ENCODE measurements around the gene LYPD5. TPM values are rescaled to one million over a fixed set of nuclear protein-coding genes. Genes with fewer than 3 reads are reported as not detected.

Gene LYPD5
- total RNA-seq, 4 donors from 2014 or later: 48.5 to 114 (median 98.5) TPM

DNA sequence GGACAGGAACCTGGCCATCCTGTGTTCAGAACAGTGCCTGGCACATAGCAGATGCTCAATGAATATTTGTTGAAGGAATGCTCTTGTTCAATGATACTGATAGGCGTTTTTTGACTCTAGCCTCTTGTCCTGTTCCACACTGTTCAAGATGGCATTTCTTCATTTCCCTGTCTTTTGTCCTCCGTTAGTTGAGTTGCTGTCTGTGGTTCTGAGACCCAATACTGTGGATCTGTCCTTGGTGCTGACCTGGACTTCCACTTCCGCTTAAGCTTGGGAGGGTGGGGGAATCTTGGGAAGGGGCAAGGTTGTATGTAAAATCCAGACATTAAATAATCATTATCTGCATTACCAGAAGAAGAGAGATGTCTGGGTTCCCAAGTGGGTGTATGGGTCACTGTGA lies 13.2 kb downstream of the LYPD5 start:
- TF ChIP-seq, protein P1, sequence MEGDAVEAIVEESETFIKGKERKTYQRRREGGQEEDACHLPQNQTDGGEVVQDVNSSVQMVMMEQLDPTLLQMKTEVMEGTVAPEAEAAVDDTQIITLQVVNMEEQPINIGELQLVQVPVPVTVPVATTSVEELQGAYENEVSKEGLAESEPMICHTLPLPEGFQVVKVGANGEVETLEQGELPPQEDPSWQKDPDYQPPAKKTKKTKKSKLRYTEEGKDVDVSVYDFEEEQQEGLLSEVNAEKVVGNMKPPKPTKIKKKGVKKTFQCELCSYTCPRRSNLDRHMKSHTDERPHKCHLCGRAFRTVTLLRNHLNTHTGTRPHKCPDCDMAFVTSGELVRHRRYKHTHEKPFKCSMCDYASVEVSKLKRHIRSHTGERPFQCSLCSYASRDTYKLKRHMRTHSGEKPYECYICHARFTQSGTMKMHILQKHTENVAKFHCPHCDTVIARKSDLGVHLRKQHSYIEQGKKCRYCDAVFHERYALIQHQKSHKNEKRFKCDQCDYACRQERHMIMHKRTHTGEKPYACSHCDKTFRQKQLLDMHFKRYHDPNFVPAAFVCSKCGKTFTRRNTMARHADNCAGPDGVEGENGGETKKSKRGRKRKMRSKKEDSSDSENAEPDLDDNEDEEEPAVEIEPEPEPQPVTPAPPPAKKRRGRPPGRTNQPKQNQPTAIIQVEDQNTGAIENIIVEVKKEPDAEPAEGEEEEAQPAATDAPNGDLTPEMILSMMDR (IDR thresholded peaks at IDR 0.05): no peak
- TF ChIP-seq EP300 (IDR thresholded peaks at IDR 0.05) (no peak), POLR2A (IDR thresholded peaks at IDR 0.05) (no peak), POLR2AphosphoS5 (IDR thresholded peaks at IDR 0.05) (no peak)
- Histone ChIP-seq H3K36me3 (no peaks in the 10 kb centered on the region), H3K9me3 (no peaks in the 10 kb centered on the region), H3K4me3 (no peak overlapping the region), H3K27ac (no peak overlapping the region), H3K4me1 (peaks cover 26% of the 10 kb centered on the region), H3K27me3 (no peaks in the 10 kb centered on the region)
- 8% methylated on average over 3 of the region's 3 CpGs for WGBS
- DNase-seq (ENCODE audit: low spot score in 2 of 2): no peak

DNA sequence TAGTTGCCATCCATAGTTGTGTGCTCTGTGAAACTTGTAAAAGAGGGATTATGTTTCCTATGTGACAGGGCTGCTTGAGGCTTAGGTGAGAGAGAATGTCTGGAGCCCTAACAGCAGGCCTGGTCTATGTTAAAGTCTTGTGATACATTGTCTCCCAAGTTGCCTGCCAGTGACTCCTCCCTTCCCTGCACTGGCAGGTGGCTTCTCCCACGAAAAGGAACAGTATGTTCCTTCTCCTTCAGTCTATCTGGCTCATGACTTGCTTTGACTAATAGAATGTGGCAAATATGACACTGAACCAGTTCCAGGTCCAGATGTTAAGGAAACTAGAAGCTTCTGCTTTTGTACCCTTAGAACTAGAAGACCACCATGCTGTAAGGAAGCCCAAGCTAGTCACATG lies 15.6 kb downstream of the LYPD5 start:
- DNase-seq (ENCODE audit: low spot score in 2 of 2): no peak
- H3K4me1 ChIP-seq: peaks cover 49% of the 10 kb centered on the region
- H3K4me3 ChIP-seq: no peak overlapping the region
- WGBS: 42% methylated on average over 1 of the region's 1 CpG
- TF ChIP-seq, protein P1 (IDR thresholded peaks at IDR 0.05): no peak
- no peak for TF ChIP-seq POLR2AphosphoS5 (IDR thresholded peaks at IDR 0.05)
- no peak for TF ChIP-seq POLR2A (IDR thresholded peaks at IDR 0.05)
- no peak for TF ChIP-seq EP300 (IDR thresholded peaks at IDR 0.05)
- H3K36me3 ChIP-seq: no peaks in the 10 kb centered on the region
- H3K9me3 ChIP-seq: no peaks in the 10 kb centered on the region
- H3K27me3 ChIP-seq: no peaks in the 10 kb centered on the region
- H3K27ac ChIP-seq: peak overlapping the region; percentile 57

DNA sequence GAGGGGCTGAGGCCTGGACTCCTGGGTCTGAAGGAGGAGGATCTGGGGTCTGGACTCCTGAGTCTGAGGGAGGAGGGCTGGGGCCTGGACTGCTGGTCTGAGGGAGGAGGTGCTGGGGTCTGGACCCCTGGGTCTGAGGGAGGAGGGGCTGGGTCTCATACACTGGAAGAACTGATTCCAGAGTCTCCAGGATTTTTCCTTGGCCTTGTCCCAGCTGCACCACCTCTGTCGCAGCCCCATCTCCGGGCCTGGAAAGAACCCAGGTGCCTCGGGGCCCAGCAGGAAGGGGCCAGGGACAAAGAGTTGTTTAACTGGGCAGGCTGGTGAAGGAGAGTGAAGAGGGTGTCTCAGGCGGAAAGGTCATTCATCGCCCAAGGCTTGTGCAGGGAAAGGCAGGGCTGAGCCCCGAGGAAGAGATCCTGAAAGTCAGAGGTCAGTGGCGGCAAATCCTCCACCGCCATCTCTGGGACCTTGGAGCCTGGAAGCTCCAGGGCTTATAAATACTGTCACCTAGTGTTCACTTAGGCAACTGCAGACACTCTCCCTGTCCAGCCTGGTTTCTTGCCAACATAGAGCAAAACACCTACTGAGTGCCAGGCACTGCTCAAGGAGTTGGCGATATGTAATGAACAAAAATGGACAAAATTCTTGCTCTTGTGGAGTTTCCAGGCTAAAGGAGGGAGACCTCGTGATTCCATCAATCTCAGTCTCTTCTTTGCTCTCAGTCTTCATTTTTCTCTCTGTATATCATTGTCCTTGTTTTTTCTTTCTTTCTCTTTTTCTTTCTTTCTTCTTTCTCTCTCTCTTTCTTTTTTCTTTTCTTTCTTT lies 17.1 kb downstream of the LYPD5 start:
- 15% methylated on average over 10 of the region's 10 CpGs for WGBS
- H3K27ac ChIP-seq: peak overlapping the region; percentile 55
- H3K4me1 ChIP-seq: peaks cover 61% of the 10 kb centered on the region
- H3K36me3 ChIP-seq: no peaks in the 10 kb centered on the region
- TF ChIP-seq EP300 (IDR thresholded peaks at IDR 0.05): no peak
- TF ChIP-seq POLR2AphosphoS5 (IDR thresholded peaks at IDR 0.05): no peak
- TF ChIP-seq POLR2A (IDR thresholded peaks at IDR 0.05): no peak
- TF ChIP-seq, protein P1 (IDR thresholded peaks at IDR 0.05): peak; percentile 90 to 97
- no peak for DNase-seq (ENCODE audit: low spot score in 2 of 2)
- no peaks in the 10 kb centered on the region for H3K9me3 ChIP-seq
- no peaks in the 10 kb centered on the region for H3K27me3 ChIP-seq
- peak overlapping the region; percentile 2 for H3K4me3 ChIP-seq

DNA sequence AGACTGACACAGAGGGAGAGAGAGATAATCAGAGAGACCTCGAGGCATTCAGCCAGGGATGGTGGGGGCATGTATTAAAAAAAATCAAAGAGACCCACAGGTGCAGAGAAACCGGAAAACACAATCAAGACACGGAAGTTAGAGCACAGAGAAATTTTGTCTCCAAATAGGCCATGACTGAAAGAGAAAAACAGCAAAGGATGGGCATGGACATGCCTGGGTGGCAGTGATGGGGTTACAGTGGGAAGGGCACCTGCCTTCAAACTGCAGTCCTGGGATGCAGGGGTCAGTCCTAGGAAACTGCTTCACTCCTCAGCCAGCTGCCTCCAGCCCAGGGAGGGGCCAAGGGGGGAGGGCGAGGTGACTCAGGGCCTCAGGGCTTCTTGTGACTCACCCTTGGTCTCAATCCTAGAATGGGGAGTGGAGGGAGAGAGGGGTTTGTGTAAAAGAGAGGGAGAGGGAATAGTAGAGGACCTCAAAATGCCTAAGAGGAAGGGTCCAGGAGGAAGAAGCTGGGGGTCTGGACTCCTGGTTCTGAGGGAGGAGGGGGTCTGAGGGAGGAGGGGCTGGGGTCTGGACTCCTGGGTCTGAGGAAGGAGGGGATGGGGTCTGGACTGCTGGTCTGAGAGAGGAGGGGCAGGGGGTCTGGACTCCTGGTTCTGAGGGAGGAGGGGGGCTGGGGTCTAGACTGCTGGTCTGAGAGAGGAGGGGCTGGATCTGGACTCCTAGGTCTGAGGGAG lies 17.8 kb downstream of the LYPD5 start:
- DNase-seq (ENCODE audit: low spot score in 2 of 2): no peak
- H3K36me3 ChIP-seq: no peaks in the 10 kb centered on the region
- H3K27me3 ChIP-seq: no peaks in the 10 kb centered on the region
- TF ChIP-seq POLR2AphosphoS5 (IDR thresholded peaks at IDR 0.05): peak in 1 of 3 donors; percentile 5
- TF ChIP-seq, protein P1 (IDR thresholded peaks at IDR 0.05): no peak
- no peaks in the 10 kb centered on the region for H3K9me3 ChIP-seq
- WGBS: 37% methylated on average over 4 of the region's 4 CpGs
- H3K27ac ChIP-seq: peak overlapping the region; percentile 67
- peak overlapping the region; percentile 12 for H3K4me3 ChIP-seq
- H3K4me1 ChIP-seq: peaks cover 67% of the 10 kb centered on the region

DNA sequence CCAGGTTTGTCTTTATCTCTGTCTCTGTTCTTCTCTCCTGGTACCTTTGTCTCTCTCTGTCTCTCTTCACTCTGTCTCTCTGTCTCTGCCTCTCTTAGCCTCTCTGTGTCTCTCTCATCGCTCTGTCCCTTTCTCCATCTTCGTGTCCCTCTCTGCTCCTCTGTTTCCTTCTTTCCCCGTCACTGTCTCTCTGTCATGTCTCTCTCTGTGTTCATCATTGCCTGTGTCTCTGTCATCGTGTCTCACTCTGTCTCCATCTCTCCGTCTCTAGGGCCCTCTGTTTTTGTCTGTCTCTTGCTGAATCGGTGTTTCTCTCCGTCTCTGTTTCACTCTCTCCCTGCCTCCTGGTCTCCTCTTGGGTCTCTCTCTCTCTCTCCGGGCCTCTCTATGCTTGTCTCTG lies 18.6 kb downstream of the LYPD5 start:
- no peaks in the 10 kb centered on the region for H3K27me3 ChIP-seq
- peak overlapping the region; percentile 12 for H3K4me3 ChIP-seq
- DNase-seq (ENCODE audit: low spot score in 2 of 2): no peak
- WGBS: 90% methylated on average over 8 of the region's 8 CpGs
- TF ChIP-seq POLR2AphosphoS5 (IDR thresholded peaks at IDR 0.05): no peak
- H3K4me1 ChIP-seq: peaks cover 68% of the 10 kb centered on the region
- H3K27ac ChIP-seq: peak overlapping the region; percentile 67
- no peaks in the 10 kb centered on the region for H3K9me3 ChIP-seq
- H3K36me3 ChIP-seq: no peaks in the 10 kb centered on the region

Measured in suprapubic skin (tissue), 4 donors.